GM18511 (cell line): Measurements from ENCODE around the gene FBXL13.
"Not testable (repeated sequence)": the region's sequence is repeated elsewhere in the genome, so short reads cannot be mapped to it uniquely, and the experiment has no call there.

Source experiments
- ATAC-seq: cut with Tn5 transposase; IDR thresholded peaks from one replicate; pipeline ENCODE4 v1.9.1; 2021; ENCODE audit warnings: mild to moderate bottlenecking, moderate library complexity; ENCODE audit not compliant: unreplicated experiment

The FBXL13 gene

DNA sequence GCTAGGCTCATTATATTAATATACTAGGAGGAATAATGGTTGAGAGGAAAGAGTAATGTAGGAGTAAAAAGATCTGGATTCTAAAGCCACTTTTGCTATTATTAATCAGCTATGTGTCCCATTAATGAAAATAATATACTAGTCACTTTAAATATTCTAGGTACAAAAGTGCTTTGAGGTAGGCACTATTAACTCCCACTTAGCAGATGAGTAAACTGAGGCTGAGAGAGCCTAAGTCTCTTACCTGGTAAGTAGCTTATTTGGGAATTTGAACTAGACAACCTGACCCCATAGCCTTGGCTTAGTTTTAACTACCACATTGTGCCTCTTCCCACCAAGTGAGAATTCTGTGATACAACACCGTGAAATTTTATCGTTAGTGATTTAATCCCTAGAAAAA lies 6.3 kb upstream of the FBXL13 start:
- no peak for ATAC-seq

DNA sequence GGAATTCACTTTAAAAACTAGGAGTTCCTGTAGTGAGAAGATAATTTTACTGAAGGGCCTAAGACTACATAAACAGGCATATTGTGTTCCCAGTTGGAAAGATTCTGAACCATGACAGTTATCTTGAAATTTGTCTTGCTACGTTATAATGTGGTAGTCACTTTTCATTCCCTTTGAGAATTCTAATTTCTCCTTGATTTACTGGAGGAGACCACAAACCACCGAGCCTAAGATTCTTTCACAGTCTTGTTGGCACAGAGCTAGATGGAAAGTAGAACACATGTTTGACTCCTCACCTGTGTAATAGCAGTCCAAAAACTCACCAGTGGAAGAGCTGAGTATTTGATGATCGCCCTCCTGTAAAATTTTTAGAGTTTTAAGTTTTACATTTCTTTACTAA lies 5.2 kb upstream of the FBXL13 start:
- ATAC-seq = no peak

DNA sequence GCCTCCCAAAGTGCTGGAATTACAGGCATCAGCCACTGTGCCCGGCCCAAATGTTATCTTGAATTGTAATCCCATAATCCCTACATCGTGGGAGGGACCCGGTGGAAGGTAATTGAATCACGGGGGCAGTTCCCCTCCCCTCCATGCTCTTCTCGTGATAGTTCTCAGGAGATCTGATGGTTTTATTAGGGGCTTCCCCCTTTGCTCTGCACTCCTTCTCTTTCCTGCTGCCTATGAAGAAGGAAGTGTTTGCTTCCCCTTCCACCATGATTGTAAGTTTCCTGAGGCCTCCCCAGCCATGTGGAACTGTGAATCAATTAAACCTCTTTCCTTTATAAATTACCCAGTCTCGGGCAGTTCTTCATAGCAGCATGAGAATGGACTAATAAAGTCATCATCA lies 3.6 kb upstream of the FBXL13 start:
- ATAC-seq = not testable (repeated sequence)

DNA sequence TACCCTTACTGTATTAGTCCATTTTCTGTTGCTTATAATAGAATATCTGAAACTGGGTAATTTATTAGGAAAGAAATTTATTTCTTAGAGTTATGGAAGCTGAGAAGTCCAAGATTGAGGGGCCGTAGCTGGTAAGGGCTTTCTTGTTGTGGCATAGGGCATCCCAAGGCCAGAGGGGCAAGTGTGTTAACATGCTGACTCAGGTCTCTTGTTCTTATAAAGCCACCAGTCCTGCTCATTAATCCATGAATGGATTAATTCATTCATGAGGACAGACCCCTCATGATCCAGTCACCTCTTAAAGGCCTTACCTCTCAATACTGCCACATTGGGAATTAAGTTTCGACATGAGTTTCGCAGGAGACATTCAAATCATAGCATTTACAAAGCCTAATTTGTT lies 2.7 kb upstream of the FBXL13 start:
- no peak for ATAC-seq

DNA sequence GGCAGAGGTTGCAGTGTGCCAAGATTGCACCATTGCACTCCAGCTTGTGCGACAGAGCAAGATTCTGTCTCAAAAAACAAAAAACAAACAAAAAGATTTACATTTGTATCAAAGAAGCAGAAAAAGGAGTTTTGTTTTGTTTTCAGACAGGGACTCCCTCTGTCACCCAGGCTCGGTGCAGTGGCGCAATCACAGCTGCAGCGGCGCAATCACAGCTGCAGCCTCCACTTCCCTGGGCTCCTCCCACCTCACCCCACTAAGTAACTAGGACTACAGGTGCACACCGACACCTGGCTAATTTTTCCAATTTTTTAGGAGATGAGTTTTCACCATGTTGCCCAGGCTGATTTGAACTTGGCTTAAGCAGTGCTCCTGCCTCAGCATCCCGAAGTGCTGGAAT lies 2.2 kb upstream of the FBXL13 start:
- ATAC-seq = no peak

DNA sequence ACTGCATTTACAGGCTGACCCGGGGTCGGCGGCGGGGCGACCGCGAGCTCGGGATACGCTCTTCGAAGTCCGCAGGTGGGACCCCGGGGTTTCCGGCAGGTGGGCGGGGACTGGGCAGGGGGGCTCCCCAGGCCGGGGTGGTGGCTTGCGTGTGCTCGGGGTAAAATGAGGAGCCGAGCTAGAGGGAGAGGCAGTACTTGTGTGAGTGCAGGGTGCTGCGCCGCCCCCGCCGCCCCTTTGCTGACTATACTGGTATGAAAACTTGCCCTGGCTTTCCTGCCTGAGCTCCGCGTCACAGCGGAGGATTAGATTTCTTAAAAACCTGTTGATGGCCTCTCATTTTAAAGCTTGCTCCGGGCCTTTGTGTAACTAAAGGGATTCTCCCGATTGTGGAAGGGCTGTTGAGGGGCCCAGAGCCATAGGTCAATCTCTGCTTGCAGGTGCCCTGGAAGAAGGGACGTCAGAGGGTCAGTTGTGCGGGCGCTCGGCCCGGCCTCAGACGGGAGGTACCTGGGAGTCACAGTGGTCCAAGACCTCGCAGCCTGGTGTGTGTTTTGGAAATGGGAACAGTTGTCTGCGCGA lies 832 bp upstream of the FBXL13 start:
- peak; percentile 57 for ATAC-seq

DNA sequence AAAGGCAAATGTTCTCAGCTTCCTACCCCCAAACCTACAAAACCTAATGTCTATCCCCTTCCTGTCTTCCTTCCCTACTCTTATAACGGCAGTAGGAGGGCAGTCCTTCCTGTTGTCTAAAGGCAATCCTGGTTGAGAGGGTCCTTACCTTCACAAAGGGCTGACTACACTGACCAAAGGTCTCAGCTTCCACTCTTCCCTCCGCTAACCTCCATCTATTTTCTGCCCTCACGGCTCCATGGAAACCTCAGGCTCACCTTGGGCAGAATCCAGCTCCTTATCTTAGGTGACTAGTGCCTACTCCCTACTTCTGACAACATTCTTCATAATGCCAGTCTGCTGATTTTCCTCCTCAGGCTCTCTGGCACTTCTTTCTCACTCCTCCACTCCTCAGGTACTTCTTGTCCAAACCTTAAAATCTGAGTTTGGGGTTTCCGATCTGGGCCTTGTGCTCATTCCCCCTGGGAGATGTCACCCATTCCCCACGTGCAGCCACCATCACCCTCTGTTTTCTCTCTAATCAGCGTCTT lies 542 bp downstream of the FBXL13 start:
- no peak for ATAC-seq

DNA sequence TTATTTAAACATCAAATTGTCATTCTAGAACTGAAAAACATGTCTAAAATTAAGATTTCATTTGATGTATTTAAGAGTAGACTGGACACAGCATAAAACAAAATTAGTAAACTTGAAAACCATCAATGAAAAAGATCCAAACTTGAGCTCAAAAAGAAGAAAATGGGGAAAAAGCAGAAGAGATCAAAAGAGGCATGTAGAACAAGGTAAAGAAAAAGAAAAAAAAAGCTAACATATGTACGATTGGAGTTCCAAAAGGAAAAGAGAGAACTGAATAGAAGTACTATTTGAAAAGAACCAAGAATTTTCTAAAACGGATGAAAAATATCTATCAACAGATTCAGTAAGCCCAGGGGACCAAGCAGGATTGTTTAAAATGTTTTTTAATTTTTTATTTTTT lies 3.6 kb downstream of the FBXL13 start:
- no peak for ATAC-seq

DNA sequence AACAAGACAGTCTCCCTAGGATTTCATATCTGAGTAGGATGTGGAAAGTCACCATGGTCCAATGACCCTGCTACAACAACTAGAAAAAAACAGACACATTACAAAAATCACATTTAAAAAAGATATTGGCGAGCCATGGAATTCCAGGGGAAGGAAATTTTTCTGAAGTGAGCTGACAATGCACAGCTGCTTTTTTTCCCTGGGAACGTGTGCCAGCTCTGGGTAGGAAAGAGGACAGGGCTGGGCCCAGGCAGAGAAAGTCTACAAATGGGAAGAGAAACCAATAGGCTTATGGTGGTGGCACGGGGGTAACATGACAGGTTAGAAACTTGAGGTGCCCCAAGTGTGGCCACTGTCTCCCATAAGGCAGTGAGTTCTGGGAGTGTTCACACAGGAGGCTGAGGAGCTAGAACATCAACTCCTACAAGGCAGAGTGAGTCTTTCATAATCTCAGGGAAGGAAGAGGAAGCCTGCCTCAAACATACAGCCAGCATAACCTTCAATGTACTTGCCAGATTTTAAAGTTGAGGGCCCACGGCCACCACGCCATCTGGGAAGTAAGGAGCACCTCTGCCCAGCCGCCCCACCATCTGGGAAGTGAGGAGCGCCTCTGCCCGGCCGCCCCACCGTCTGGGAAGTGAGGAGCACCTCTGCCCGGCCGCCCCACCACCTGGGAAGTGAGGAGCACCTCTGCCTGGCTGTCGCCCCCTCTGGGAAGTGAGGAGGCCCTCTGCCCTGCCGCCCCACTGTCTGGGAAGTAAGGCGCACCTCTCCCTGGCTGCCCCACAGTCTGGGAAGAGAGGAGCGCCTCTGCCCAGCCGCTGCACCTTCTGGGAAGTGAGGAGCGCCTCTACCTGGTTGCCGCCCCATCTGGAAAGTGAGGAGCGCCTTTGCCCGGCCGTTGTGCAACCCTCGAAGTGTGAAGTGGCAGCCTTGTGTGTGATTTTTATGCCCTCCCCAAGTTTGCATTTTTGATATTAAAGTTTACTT lies 5.9 kb downstream of the FBXL13 start:
- no peak for ATAC-seq

DNA sequence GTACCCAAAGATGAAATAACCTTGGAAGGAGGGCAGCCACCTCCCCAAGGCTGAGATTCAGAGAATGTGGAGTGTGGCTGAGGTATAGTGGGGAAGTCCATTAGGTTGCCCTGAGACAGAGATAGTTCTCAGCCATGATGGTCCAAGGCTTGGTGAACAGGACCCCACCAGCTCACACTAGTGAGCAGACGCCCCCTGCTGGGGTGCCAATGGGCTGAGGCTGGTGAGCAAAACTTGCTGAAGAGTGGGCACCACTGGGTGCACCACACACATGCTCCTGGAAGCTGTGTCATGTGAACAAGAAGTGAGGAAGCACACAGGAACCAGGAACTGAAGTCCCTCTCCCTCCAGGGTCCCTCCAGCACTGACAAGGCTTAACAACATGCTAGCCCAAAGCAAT lies 8.9 kb downstream of the FBXL13 start:
- ATAC-seq = peak; percentile 49

DNA sequence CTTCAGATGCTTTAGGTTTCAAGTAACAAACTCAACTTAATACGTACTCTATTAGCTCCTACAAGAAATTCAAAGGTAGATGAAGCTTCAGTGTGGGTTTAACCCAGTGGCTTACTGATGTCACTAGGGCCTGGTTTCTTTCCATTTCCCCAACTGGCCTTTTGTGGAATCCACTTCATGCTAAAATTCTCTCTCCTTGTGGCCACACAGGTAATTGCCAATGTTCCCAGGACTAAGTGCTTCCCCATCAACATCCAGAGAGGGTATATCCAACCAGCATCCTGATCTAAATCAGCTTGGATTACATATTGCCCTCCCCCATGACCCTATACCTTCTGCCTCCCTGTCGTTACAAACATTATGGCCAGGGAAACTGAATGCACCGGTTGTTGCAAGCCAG lies 10.7 kb downstream of the FBXL13 start:
- ATAC-seq = no peak

DNA sequence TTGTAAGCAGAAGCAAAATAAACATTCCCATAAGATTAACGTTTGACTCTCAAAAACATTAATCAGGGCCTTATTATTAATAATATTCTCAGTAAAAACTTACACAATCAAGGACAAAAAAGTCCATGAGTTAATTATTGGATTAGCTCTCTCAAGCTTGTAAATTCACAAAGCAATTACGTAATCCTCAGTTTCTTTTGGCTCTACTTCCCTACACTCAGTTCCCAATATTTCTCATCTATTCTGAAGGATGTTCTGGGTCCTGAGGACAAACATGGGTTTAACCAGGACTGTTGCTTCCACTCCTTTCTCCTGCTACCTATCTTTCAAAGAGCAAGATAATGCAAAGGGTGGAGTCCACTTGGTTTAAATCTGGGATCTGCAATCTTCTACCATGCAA lies 15.1 kb downstream of the FBXL13 start:
- ATAC-seq = no peak

DNA sequence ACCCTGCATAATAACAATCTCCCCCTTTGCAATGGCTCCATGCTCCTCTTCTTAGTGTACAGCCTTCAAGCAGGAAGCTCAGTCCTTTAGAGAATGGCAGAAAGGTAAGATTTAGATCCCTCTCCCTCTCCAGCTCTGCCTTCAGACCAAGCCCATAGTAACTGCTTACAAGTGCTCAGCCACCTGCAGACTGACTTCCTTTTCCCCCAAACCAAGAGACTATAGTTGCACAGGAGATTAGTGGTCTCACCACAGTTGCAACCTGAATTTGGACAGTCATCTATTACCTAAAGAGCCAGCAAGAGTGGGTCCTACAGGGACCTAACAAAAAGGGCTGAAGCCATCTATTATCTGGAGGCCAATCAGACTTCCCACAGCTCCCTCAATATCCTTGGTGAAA lies 16.5 kb downstream of the FBXL13 start:
- no peak for ATAC-seq

DNA sequence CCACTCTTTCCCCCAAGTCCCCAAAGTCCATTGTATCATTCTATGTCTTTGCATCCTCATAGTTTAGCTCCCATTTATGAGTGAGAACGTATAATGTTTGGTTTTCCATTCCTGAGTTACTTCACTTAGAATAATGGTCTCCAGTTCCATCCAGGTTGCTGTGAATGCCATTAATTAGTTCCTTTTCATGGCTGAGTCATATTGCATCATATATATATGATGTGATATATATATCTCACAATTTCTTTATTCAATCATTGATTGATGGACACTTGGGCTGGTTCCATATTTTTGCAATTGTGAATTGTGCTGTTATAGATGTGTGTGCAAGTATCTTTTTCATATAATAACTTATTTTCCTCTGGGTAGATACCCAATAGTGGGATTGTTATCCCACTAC lies 18.6 kb downstream of the FBXL13 start:
- ATAC-seq = not testable (repeated sequence)

DNA sequence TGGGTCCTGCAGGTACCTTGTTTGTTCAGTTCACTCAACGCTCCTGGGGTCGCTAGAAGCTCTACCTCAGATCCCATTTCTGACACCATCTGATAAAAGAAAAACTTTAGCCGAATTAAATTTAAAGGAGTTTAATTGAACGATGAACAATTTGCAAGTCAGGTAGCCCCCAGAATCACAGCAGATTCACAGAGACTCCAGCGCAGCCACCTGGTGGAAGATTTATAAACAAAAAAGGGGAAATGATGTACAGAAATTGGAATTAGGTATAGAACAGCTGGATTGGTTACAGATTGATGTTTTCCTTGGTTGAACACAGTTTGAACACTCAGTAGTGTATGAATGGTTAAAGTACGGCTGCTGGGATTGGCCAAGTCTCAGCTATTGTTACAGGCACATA lies 23.1 kb downstream of the FBXL13 start:
- no peak for ATAC-seq

DNA sequence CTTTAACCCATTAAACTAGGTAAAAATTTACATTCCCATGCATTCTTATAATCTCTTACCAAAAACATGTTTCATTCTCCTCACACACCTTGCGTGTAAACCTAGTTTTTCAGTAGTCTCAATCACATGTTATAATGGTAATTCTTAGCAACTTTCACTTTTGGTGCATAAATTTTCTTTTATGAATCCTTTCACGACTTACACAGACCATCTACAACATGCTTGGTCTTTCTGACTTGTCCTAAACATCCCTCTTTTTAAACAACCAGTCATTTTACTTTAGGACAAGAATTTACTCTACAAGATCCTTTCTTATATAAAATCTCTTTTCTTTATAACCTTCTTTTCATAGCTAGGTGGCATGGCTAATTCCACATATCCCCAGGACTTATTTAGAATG lies 25.8 kb downstream of the FBXL13 start:
- no peak for ATAC-seq

DNA sequence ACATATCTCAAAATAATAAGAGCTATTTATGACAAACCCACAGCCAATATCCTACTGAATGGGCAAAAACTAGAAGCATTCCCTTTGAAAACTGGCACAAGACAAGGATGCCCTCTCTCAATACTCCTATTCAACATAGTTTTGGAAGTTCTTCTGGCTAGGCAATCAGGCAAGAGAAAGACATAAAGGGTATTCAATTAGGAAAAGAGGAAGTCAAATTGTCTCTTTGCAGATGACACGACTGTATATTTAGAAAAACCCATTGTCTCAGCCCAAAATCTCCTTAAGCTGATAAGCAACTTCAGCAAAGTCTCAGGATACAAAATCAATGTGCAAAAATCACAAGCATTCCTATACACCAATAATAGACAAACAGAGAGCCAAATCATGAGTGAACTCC lies 32.8 kb downstream of the FBXL13 start:
- ATAC-seq = not testable (repeated sequence)

DNA sequence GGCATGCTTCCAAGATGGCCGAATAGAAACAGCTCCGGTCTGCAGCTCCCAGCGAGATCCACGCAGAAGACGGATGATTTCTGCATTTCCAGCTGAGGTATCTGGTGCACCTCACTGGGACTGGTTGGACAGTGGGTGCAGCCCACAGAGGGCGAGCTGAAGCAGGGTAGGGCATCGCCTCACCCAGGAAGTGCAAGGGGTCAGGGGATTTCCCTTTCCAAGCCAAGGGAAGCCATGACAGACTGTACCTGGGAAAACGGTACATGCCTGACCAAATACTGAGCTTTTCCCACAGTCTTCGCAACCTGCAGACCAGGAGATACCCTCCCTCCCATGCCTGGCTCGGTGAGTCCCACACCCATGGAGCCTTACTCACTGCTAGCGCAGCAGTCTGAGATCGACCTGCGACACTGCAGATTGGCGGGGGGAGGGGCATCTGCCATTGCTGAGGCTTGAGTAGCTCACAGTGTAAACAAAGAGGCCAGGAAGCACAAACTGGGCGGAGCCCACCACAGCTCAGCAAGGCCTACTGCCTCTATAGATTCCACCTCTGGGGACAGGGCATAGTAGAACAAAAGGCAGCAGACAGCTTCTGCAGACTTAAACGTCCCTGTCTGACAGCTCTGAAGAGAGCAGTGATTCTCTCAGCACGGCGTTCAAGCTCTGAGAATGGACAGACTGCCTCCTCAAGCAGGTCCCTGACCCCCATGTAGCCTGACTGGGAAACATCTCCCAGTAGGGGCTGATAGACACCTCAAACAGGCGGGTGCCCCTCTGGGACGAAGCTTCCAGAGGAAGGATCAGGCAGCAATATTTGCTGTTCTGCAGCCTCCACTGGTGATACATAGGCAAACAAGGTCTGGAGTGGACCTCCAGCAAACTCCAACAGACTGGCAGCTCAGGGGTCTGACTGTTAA lies 36.5 kb downstream of the FBXL13 start:
- not testable (repeated sequence) for ATAC-seq

DNA sequence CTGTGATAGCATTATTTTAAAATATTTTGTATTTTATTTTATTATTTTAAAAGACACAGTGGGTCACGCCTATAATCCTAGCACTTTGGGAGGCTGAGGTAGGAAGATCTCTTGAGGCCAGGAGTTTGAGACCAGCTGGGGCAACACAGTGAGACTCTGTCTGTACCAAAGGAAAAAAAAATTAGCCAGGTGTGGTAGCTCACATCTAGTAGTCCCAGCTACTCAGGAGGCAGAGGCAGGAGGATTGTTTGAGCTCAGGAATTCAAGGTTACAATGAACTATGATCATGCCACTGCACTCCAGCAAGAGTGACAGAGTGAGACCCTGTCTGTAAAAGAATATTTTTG lies 37.1 kb downstream of the FBXL13 start:
- ATAC-seq = no peak

DNA sequence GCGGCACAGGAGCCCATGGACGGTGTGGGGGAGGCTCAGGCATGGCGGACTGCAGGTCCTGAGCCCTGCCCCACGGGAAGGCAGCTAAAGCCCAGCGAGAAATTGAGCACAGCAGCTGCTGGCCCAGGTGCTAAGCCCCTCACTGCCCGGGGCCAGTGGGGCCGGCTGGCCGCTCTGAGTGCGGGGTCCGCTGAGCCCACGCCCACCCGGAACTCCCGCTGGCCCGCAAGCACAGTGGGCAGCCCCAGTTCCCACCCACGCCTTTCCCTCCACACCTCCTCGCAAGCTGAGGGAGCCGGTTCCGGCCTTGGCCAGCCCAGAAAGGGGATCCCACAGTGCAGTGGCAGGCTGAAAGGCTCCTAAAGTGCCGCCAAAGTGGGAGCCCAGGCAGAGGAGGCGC lies 40.3 kb downstream of the FBXL13 start:
- not testable (repeated sequence) for ATAC-seq

DNA sequence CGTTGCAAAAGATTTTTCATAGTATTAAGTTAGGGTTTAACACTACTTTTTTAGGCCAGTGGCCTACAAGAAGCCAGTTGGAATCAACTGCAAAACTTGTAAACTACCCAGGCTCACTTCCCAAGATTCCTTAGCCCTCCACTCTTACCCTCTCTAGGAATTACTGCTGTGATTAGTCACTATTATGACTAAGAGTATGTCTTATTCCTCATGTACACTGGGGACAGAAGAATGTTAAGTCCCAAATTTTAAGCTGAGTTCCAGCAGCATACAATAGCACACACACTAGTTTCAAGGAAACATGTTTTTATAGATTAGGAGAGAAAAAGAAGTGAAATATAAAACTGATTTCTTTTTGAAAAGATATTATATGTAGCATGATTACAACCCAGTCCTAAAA lies 42.8 kb downstream of the FBXL13 start:
- ATAC-seq = no peak
